ENCODE measurements around the gene RASIP1. TPM values are rescaled to one million over a fixed set of nuclear protein-coding genes. Genes with fewer than 3 reads are reported as not detected.

RASIP1 gene
- total RNA-seq, 1 donor from 2014 or later: 2.4 TPM

- no peak for TF ChIP-seq CTCF (IDR thresholded peaks at IDR 0.05; ENCODE audit: insufficient read depth, low read length, severe bottlenecking)
- FAIRE-seq (no peak), DNase-seq (ENCODE audit: low read depth) (no peak)
These were observed 68.9 kb downstream of the RASIP1 start for GRCh38 chr19:48671446-48671995.

GRCh38 chr19:48670699-48671445 lies 69.5 kb downstream of the RASIP1 start:
- no peak overlapping the region for H3K4me3 ChIP-seq (ENCODE audit: low read depth, low read length)
- no peaks in the 10 kb centered on the region for H3K36me3 ChIP-seq (ENCODE audit: control insufficient read depth, insufficient read depth, low read length)
- H3K27me3 ChIP-seq (ENCODE audit: control insufficient read depth, insufficient read depth, low read length): no peaks in the 10 kb centered on the region
- TF ChIP-seq CTCF (IDR thresholded peaks at IDR 0.05; ENCODE audit: insufficient read depth, low read length, severe bottlenecking): no peak
- no peak for DNase-seq (ENCODE audit: low read depth)
- FAIRE-seq: no peak

More at GRCh38 chr19:48671446-48671995, 68.9 kb downstream of the RASIP1 start:
- no peaks in the 10 kb centered on the region for H3K36me3 ChIP-seq (ENCODE audit: control insufficient read depth, insufficient read depth, low read length)
- no peaks in the 10 kb centered on the region for H3K27me3 ChIP-seq (ENCODE audit: control insufficient read depth, insufficient read depth, low read length)
- no peak overlapping the region for H3K4me3 ChIP-seq (ENCODE audit: low read depth, low read length)

Other genes with a start within 250 kb of the RASIP1 start
- gene LMTK3, start 228.8 kb downstream of the RASIP1 start, total RNA-seq: 1.3 and 1.8 TPM in 2 replicates
- 3.4 and 17.2 TPM in 2 replicates for gene SULT2B1, start 188.4 kb downstream of the RASIP1 start, total RNA-seq
- under 0.01 and 0.64 TPM in 2 replicates for gene SPACA4, start 133.9 kb downstream of the RASIP1 start, total RNA-seq
- gene FAM83E, start 125.5 kb downstream of the RASIP1 start, total RNA-seq: 21.9 and 62.3 TPM in 2 replicates
- 3,143 and 4,233 TPM in 2 replicates for gene RPL18, start 121.4 kb downstream of the RASIP1 start, total RNA-seq
- gene SPHK2, start 121.1 kb downstream of the RASIP1 start, total RNA-seq: 3.3 and 3.4 TPM in 2 replicates
- gene DBP, start 103.2 kb downstream of the RASIP1 start, total RNA-seq: 6.6 and 8.7 TPM in 2 replicates
- 2.4 and 4.4 TPM in 2 replicates for gene CA11, start 94.4 kb downstream of the RASIP1 start, total RNA-seq
- gene NTN5, start 67.6 kb downstream of the RASIP1 start, total RNA-seq: not detected in 2 replicates
- gene FUT2, start 44.6 kb downstream of the RASIP1 start, total RNA-seq: 7.9 and 39.4 TPM in 2 replicates
- 0.13 and 0.26 TPM in 2 replicates for gene MAMSTR, start 20.9 kb downstream of the RASIP1 start, total RNA-seq
- 0.26 and 2.3 TPM in 2 replicates for gene IZUMO1, start 6.3 kb upstream of the RASIP1 start, total RNA-seq
- gene FUT1, start 12.0 kb upstream of the RASIP1 start, total RNA-seq: 12.1 and 16.9 TPM in 2 replicates
- gene FGF21, start 14.9 kb upstream of the RASIP1 start, total RNA-seq: not detected in 2 replicates
- 14.0 and 21.3 TPM in 2 replicates for gene BCAT2, start 70.4 kb upstream of the RASIP1 start, total RNA-seq
- gene HSD17B14, start 95.9 kb upstream of the RASIP1 start, total RNA-seq: 1.3 and 1.9 TPM in 2 replicates
- 0.79 and 2.2 TPM in 2 replicates for gene PLEKHA4, start 128.0 kb upstream of the RASIP1 start, total RNA-seq
- 118 and 168 TPM in 2 replicates for gene PPP1R15A, start 131.8 kb upstream of the RASIP1 start, total RNA-seq
- gene TULP2, start 158.1 kb upstream of the RASIP1 start, total RNA-seq: not detected in 2 replicates
- gene NUCB1, start 159.7 kb upstream of the RASIP1 start, total RNA-seq: 88.2 and 91.7 TPM in 2 replicates
- gene DHDH, start 193.1 kb upstream of the RASIP1 start, total RNA-seq: 9.2 and 10.8 TPM in 2 replicates
- 64.8 and 68.2 TPM in 2 replicates for gene BAX, start 214.3 kb upstream of the RASIP1 start, total RNA-seq
- gene FTL, start 224.7 kb upstream of the RASIP1 start, total RNA-seq: 787 and 1,701 TPM in 2 replicates

All from bronchial epithelial cell (primary cell).